ENCODE results near the gene GAB3.

Gene GAB3

GRCh38 chrX:154715825-154716224, 35.1 kb downstream of the GAB3 start:
- Histone ChIP-seq H3K9me3 (ENCODE audit: low read length) (no peaks in the 10 kb centered on the region), H3K4me1 (ENCODE audit: insufficient read depth, low read length, severe bottlenecking) (peaks cover 18% of the 10 kb centered on the region)
- no peak for TF ChIP-seq EZH2 (IDR thresholded peaks at IDR 0.05; ENCODE audit: borderline replicate concordance, low read length)
- TF ChIP-seq CTCF (IDR thresholded peaks at IDR 0.05; ENCODE audit: low read length), result no peak

GRCh38 chrX:154714925-154715324, 36.0 kb downstream of the GAB3 start:
- no peak overlapping the region for H3K9ac ChIP-seq (ENCODE audit: low read length)
- no peaks in the 10 kb centered on the region for H3K79me2 ChIP-seq (ENCODE audit: insufficient read depth, low read length)
- H3K36me3 ChIP-seq (ENCODE audit: insufficient read depth, low read length), result no peaks in the 10 kb centered on the region
- no peak overlapping the region for H3K4me3 ChIP-seq (ENCODE audit: low read depth, low read length, poor library complexity, severe bottlenecking)
- H3K27ac ChIP-seq (ENCODE audit: low read depth, low read length, poor library complexity, severe bottlenecking), result no peak overlapping the region
- H3K9me3 ChIP-seq (ENCODE audit: low read length), result no peaks in the 10 kb centered on the region
- no peaks in the 10 kb centered on the region for H3F3A ChIP-seq (ENCODE audit: insufficient read depth, low read length)
- no peaks in the 10 kb centered on the region for H4K20me1 ChIP-seq (ENCODE audit: insufficient read depth, low read length)
- H3K4me1 ChIP-seq (ENCODE audit: insufficient read depth, low read length, severe bottlenecking), result peaks cover 18% of the 10 kb centered on the region
- no peak overlapping the region for H3K4me2 ChIP-seq (ENCODE audit: low read length)
- H2AFZ ChIP-seq (ENCODE audit: low read length), result no peak overlapping the region
- no peaks in the 10 kb centered on the region for H3K9me2 ChIP-seq (ENCODE audit: low read depth, low read length)
- H3K27me3 ChIP-seq (ENCODE audit: insufficient read depth, low read length), result no peaks in the 10 kb centered on the region
- peak; percentile 64 for TF ChIP-seq CTCF (IDR thresholded peaks at IDR 0.05; ENCODE audit: low read length)
- no peak for TF ChIP-seq EZH2 (IDR thresholded peaks at IDR 0.05; ENCODE audit: borderline replicate concordance, low read length)

More at GRCh38 chrX:154715825-154716224, 35.1 kb downstream of the GAB3 start:
- Histone ChIP-seq H3K79me2 (ENCODE audit: insufficient read depth, low read length) (no peaks in the 10 kb centered on the region), H3K27ac (ENCODE audit: low read depth, low read length, poor library complexity, severe bottlenecking) (no peak overlapping the region), H3K9ac (ENCODE audit: low read length) (no peak overlapping the region), H3K27me3 (ENCODE audit: insufficient read depth, low read length) (no peaks in the 10 kb centered on the region), H3K36me3 (ENCODE audit: insufficient read depth, low read length) (no peaks in the 10 kb centered on the region), H3K9me2 (ENCODE audit: low read depth, low read length) (no peaks in the 10 kb centered on the region), H3F3A (ENCODE audit: insufficient read depth, low read length) (no peaks in the 10 kb centered on the region), H2AFZ (ENCODE audit: low read length) (no peak overlapping the region), H3K4me3 (ENCODE audit: low read depth, low read length, poor library complexity, severe bottlenecking) (no peak overlapping the region), H4K20me1 (ENCODE audit: insufficient read depth, low read length) (no peaks in the 10 kb centered on the region), H3K4me2 (ENCODE audit: low read length) (no peak overlapping the region)

GRCh38 chrX:154712781-154713740, 37.8 kb downstream of the GAB3 start:
- H3K27me3 ChIP-seq (ENCODE audit: insufficient read depth, low read length), result no peaks in the 10 kb centered on the region
- H3K79me2 ChIP-seq (ENCODE audit: insufficient read depth, low read length), result no peaks in the 10 kb centered on the region
- H3K4me2 ChIP-seq (ENCODE audit: low read length), result no peak overlapping the region
- TF ChIP-seq EZH2 (IDR thresholded peaks at IDR 0.05; ENCODE audit: borderline replicate concordance, low read length), result no peak
- no peak for TF ChIP-seq CTCF (IDR thresholded peaks at IDR 0.05; ENCODE audit: low read length)
- no peaks in the 10 kb centered on the region for H3K9me2 ChIP-seq (ENCODE audit: low read depth, low read length)
- no peak overlapping the region for H3K4me3 ChIP-seq (ENCODE audit: low read depth, low read length, poor library complexity, severe bottlenecking)
- H3K36me3 ChIP-seq (ENCODE audit: insufficient read depth, low read length), result no peaks in the 10 kb centered on the region
- H3K9me3 ChIP-seq (ENCODE audit: low read length), result no peaks in the 10 kb centered on the region
- no peaks in the 10 kb centered on the region for H4K20me1 ChIP-seq (ENCODE audit: insufficient read depth, low read length)
- H2AFZ ChIP-seq (ENCODE audit: low read length), result no peak overlapping the region
- H3K4me1 ChIP-seq (ENCODE audit: insufficient read depth, low read length, severe bottlenecking), result peaks cover 5% of the 10 kb centered on the region
- H3K9ac ChIP-seq (ENCODE audit: low read length), result no peak overlapping the region
- no peaks in the 10 kb centered on the region for H3F3A ChIP-seq (ENCODE audit: insufficient read depth, low read length)
- no peak overlapping the region for H3K27ac ChIP-seq (ENCODE audit: low read depth, low read length, poor library complexity, severe bottlenecking)
